Type B pancreatic cell (in vitro differentiated cells): ENCODE measurements around the gene CDKAL1. TPM values are rescaled to one million over a fixed set of nuclear protein-coding genes. Genes with fewer than 3 reads are reported as not detected.
"Not testable (repeated sequence)": the region's sequence is repeated elsewhere in the genome, so short reads cannot be mapped to it uniquely, and the experiment has no call there.

Experiments
- DNase-seq: peaks from one replicate; pipeline ENCODE4 v3.0.0; 2021; ENCODE audit warnings: mixed read lengths; ENCODE audit not compliant: unreplicated experiment; ENCODE audit errors: extremely low spot score
- H3K27ac Mint-ChIP-seq: 2 replicates; pipeline ENCODE4 v1.8.0; 2021; ENCODE audit warnings: mild to moderate bottlenecking, mixed read lengths
- H3K27me3 Mint-ChIP-seq: 2 replicates; pipeline ENCODE4 v1.8.0; 2021; ENCODE audit warnings: mixed read lengths
- H3K36me3 Mint-ChIP-seq: 2 replicates; pipeline ENCODE4 v1.8.0; 2021; ENCODE audit warnings: mixed read lengths
- H3K4me1 Mint-ChIP-seq: one replicate; pipeline ENCODE4 v1.8.0; 2021; ENCODE audit warnings: mixed read lengths; ENCODE audit not compliant: unreplicated experiment
- H3K4me3 Mint-ChIP-seq: 2 replicates; pipeline ENCODE4 v1.8.0; 2021; ENCODE audit warnings: mild to moderate bottlenecking, mixed read lengths
- H3K9me3 Mint-ChIP-seq: 2 replicates; pipeline ENCODE4 v1.8.0; 2021; ENCODE audit warnings: mixed read lengths
- CTCF ChIP-seq: fragments of 200-600 bp; sonication (generic); conservative IDR thresholded peaks from 2 replicates; pipeline ENCODE4 v1.5.0; 2021; ENCODE audit warnings: antibody characterized with exemption, mild to moderate bottlenecking
- total RNA-seq: library from RNA; stranded (reverse); gene quantifications from 2 replicates; pipeline ENCODE4 v1.2.1, GENCODE V29; 2021; ENCODE audit warnings: low replicate concordance

The CDKAL1 gene
- total RNA-seq, 1 donor from 2014 or later: 21.0 TPM

GRCh38 chr6:20729086-20729485 lies 194.8 kb downstream of the CDKAL1 start:
- no peak for TF ChIP-seq CTCF
- Mint-ChIP-seq H3K27ac (no peak overlapping the region), H3K27me3 (no peaks in the 10 kb centered on the region), H3K4me1 (peaks cover 6% of the 10 kb centered on the region), H3K36me3 (peaks cover 8% of the 10 kb centered on the region), H3K4me3 (no peak overlapping the region), H3K9me3 (no peaks in the 10 kb centered on the region)
- no peak for DNase-seq

- not testable (repeated sequence) for H3K9me3 Mint-ChIP-seq, H3K4me1 Mint-ChIP-seq, H3K27ac Mint-ChIP-seq, H3K4me3 Mint-ChIP-seq, H3K27me3 Mint-ChIP-seq, DNase-seq, H3K36me3 Mint-ChIP-seq
These were observed 198.1 kb downstream of the CDKAL1 start for GRCh38 chr6:20732362-20732761.

- no peak overlapping the region for H3K27ac Mint-ChIP-seq
- no peak for DNase-seq
- no peak overlapping the region for H3K4me3 Mint-ChIP-seq
- no peaks in the 10 kb centered on the region for H3K27me3 Mint-ChIP-seq
- peaks cover 5% of the 10 kb centered on the region for H3K36me3 Mint-ChIP-seq
- TF ChIP-seq CTCF: no peak
- no peaks in the 10 kb centered on the region for H3K9me3 Mint-ChIP-seq
- H3K4me1 Mint-ChIP-seq: peaks cover 6% of the 10 kb centered on the region
These were observed 198.6 kb downstream of the CDKAL1 start for GRCh38 chr6:20732896-20733295.

- peaks cover 19% of the 10 kb centered on the region for H3K36me3 Mint-ChIP-seq
- H3K27ac Mint-ChIP-seq: no peak overlapping the region
- no peak overlapping the region for H3K4me3 Mint-ChIP-seq
- no peaks in the 10 kb centered on the region for H3K9me3 Mint-ChIP-seq
- DNase-seq: no peak
- no peak for TF ChIP-seq CTCF
- peaks cover under 1% of the 10 kb centered on the region for H3K4me1 Mint-ChIP-seq
- H3K27me3 Mint-ChIP-seq: no peaks in the 10 kb centered on the region
These were observed 203.7 kb downstream of the CDKAL1 start for GRCh38 chr6:20737912-20738311.

GRCh38 chr6:20740088-20740487 lies 205.8 kb downstream of the CDKAL1 start:
- DNase-seq: no peak
- H3K4me3 Mint-ChIP-seq: no peak overlapping the region
- no peaks in the 10 kb centered on the region for H3K27me3 Mint-ChIP-seq
- TF ChIP-seq CTCF: no peak
- H3K36me3 Mint-ChIP-seq: peaks cover 19% of the 10 kb centered on the region
- no peak overlapping the region for H3K27ac Mint-ChIP-seq
- H3K4me1 Mint-ChIP-seq: no peaks in the 10 kb centered on the region
- no peaks in the 10 kb centered on the region for H3K9me3 Mint-ChIP-seq

GRCh38 chr6:20740727-20741126 lies 206.5 kb downstream of the CDKAL1 start:
- no peak for DNase-seq
- peaks cover 19% of the 10 kb centered on the region for H3K36me3 Mint-ChIP-seq
- no peak for TF ChIP-seq CTCF
- no peak overlapping the region for H3K27ac Mint-ChIP-seq
- no peaks in the 10 kb centered on the region for H3K27me3 Mint-ChIP-seq
- no peak overlapping the region for H3K4me3 Mint-ChIP-seq
- no peaks in the 10 kb centered on the region for H3K4me1 Mint-ChIP-seq
- no peaks in the 10 kb centered on the region for H3K9me3 Mint-ChIP-seq
